HCT116 (cell line): ENCODE measurements around the gene AGAP1. TPM values are rescaled to one million over a fixed set of nuclear protein-coding genes. Genes with fewer than 3 reads are reported as not detected.

ENCODE experiments used
- ATAC-seq: fragments of 200-7000 bp; cut with Tn5 transposase; 2 replicates; pipeline ENCODE4 v1.9.1; 2020; ENCODE audit warnings: mild to moderate bottlenecking, moderate library complexity
- BruUV-seq: library from RNA; stranded (reverse); fragments of 400-500 nt; replicated peaks from 2 replicates; lab custom pipeline; 2021; lab: Mats Ljungman, UMichigan
- CTCF ChIA-PET: fragments of 300-600 bp; sonication (Branson Sonifier 250); formaldehyde crosslinking; loops from one replicate; lab custom pipeline; 2021; ENCODE audit warnings: antibody characterized with exemption; lab: Charles Lee
- POLR2A ChIA-PET: fragments of 300-600, 350-600 bp; sonication (Branson Sonifier 250); formaldehyde crosslinking; loops from one replicate; lab custom pipeline; 2021; ENCODE audit warnings: antibody characterized with exemption; lab: Charles Lee
- RAD21 ChIA-PET, 2 experiments: fragments of 300-600 bp; sonication (Branson Sonifier 250); formaldehyde crosslinking; loops; one replicate each; lab custom pipeline; 2023; ENCODE audit warnings: low total read pairs in 2 of 2; ENCODE audit not compliant: uncharacterized antibody in 2 of 2, unreplicated experiment in 2 of 2, low non-redundant PET in 1 of 2; lab: Charles Lee
- DNase-seq: peaks from one replicate; pipeline ENCODE4 v3.0.0-alpha.2; 2010; ENCODE audit warnings: low read depth, low spot score
- H2AFZ ChIP-seq: fragments of 200-600 bp; shearing (Covaris generic), sonication (generic); 2 replicates; pipeline ENCODE4 v1.6.1; 2017; ENCODE audit warnings: low read depth, mixed run types, mixed read lengths, antibody characterized with exemption, low read length; ENCODE audit not compliant: poor library complexity, severe bottlenecking
- H3K27ac ChIP-seq: 2 replicates; pipeline ENCODE4 v1.5.1; 2012; ENCODE audit warnings: low read depth, low read length
- H3K27me3 ChIP-seq: fragments of 200-600 bp; sonication (generic); 2 replicates; pipeline ENCODE4 v1.6.1; 2016; ENCODE audit warnings: mixed run types, low read length, mixed read lengths; ENCODE audit not compliant: insufficient read depth
- H3K36me3 ChIP-seq, 2 experiments: fragments of 200-500 bp in 1 of 2; fragments of 200-600 bp in 1 of 2; sonication (Bioruptor generic) in 1 of 2; sonication (generic) in 1 of 2; 2 replicates each; pipeline versions ENCODE4 v1.5.1 to v1.6.1; 2014 to 2016; ENCODE audit warnings: low read length in 2 of 2, inconsistent platforms in 1 of 2, mixed read lengths in 1 of 2, mixed run types in 1 of 2; ENCODE audit not compliant: insufficient read depth in 2 of 2, control insufficient read depth in 1 of 2
- H3K4me1 ChIP-seq, 2 experiments: fragments of 200-600 bp in 1 of 2; sonication (generic) in 1 of 2; 2 replicates each; pipeline versions ENCODE4 v1.5.1 to v1.6.1; 2012 to 2017; ENCODE audit warnings: low read length in 2 of 2, inconsistent platforms in 1 of 2, mild to moderate bottlenecking in 1 of 2, mixed read lengths in 1 of 2, mixed run types in 1 of 2, moderate library complexity in 1 of 2; ENCODE audit not compliant: insufficient read depth in 2 of 2, control insufficient read depth in 1 of 2
- H3K4me2 ChIP-seq: fragments of 200-600 bp; sonication (generic); 2 replicates; pipeline ENCODE4 v1.6.1; 2017; ENCODE audit warnings: mixed run types, low read length, mixed read lengths
- H3K4me3 ChIP-seq, 2 experiments: fragments of 200-600 bp in 1 of 2; sonication (generic) in 1 of 2; replicated peaks in 1 of 2; 2 replicates each; pipeline ENCODE4 v1.5.1; 2011 to 2016; ENCODE audit warnings: low read length in 2 of 2, control low read depth in 1 of 2, low read depth in 1 of 2, mild to moderate bottlenecking in 1 of 2, mixed read lengths in 1 of 2, mixed run types in 1 of 2
- H3K79me2 ChIP-seq: fragments of 200-600 bp; sonication (generic); 2 replicates; pipeline ENCODE4 v1.6.1; 2017; ENCODE audit warnings: mild to moderate bottlenecking, mixed run types, low read length, moderate library complexity, mixed read lengths; ENCODE audit not compliant: insufficient read depth
- H3K9ac ChIP-seq: fragments of 200-600 bp; sonication (generic); 2 replicates; pipeline ENCODE4 v1.6.1; 2016; ENCODE audit warnings: low read length, mixed read lengths
- H3K9me2 ChIP-seq: fragments of 200-600 bp; sonication (generic), shearing (Covaris generic); 2 replicates; pipeline ENCODE4 v1.6.1; 2017; ENCODE audit warnings: mixed run types, mild to moderate bottlenecking, moderate library complexity; ENCODE audit not compliant: insufficient read depth
- H3K9me3 ChIP-seq, 2 experiments: fragments of 200-500 bp in 1 of 2; fragments of 200-600 bp in 1 of 2; sonication (Bioruptor generic) in 1 of 2; sonication (generic) in 1 of 2; 2 replicates each; pipeline ENCODE4 v1.6.1; 2014 to 2017; ENCODE audit warnings: low read length in 2 of 2, mixed read lengths in 2 of 2, inconsistent platforms in 1 of 2, low read depth in 1 of 2, mild to moderate bottlenecking in 1 of 2, mixed run types in 1 of 2, moderate library complexity in 1 of 2; ENCODE audit not compliant: control insufficient read depth in 1 of 2, insufficient read depth in 1 of 2
- H4K20me1 ChIP-seq: fragments of 200-600 bp; sonication (generic), shearing (Covaris generic); 2 replicates; pipeline ENCODE4 v1.6.1; 2017; ENCODE audit warnings: mixed run types, mild to moderate bottlenecking, moderate library complexity; ENCODE audit not compliant: insufficient read depth
- FOSL1 ChIP-seq: IDR thresholded peaks from 2 replicates; pipeline ENCODE4 v1.6.1; 2012; ENCODE audit warnings: low read depth
- POLR2AphosphoS5 ChIP-seq: IDR thresholded peaks from 2 replicates; pipeline ENCODE4 v1.6.1; 2011; ENCODE audit warnings: mild to moderate bottlenecking, low read depth, low read length, moderate library complexity
- SRF ChIP-seq: IDR thresholded peaks from 2 replicates; pipeline ENCODE4 v1.6.1; 2012; ENCODE audit warnings: low read depth
- ZFX ChIP-seq: fragments of 450-650 bp; IDR thresholded peaks from 2 replicates; pipeline ENCODE4 v1.6.1; 2017
- intact Hi-C: fragments of 100-400 bp; cut with micrococcal nuclease; formaldehyde crosslinking; loops from 2 replicates; pipeline ENCODE4 v1.10.0; 2022
- total RNA-seq: library from RNA; stranded (reverse); gene quantifications from one replicate; pipeline ENCODE4 v1.2.1, GENCODE V29; 2021; ENCODE audit not compliant: unreplicated experiment

The AGAP1 gene
- total RNA-seq, 1 experiment from 2014 or later, result 43.8 TPM

DNA sequence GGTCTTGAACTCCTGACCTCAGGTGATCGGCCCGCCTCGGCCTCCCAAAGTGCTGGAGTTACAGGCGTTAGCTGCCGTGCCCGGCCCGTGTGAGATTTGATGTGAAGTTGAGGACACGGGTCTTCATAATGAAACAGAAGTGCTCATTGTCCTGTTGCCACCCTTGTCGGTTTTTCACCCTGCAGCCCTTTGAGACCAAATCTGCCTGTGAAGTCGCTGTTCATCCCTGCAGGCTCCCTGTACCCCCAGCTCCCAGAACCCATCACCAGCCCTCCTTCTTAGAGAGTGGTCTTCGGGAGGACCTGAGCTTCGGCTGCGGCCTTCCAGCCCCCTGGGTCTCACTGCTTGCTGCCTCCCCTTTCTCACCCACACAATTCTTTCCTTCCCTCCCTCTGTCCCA lies 349.1 kb downstream of the AGAP1 start:
- DNase-seq (no peak), ATAC-seq (no peak)
- no peak overlapping the region for H3K9ac ChIP-seq
- no peak for TF ChIP-seq ZFX
- no peak for TF ChIP-seq SRF
- no peak for TF ChIP-seq POLR2AphosphoS5
- TF ChIP-seq FOSL1, result no peak
- H3K9me3 ChIP-seq, result no peaks in the 10 kb centered on the region
- H3K79me2 ChIP-seq, result no peaks in the 10 kb centered on the region
- no peak overlapping the region for H3K4me2 ChIP-seq
- ChIA-PET RAD21 (no interaction called here), CTCF (no interaction called here), POLR2A (no interaction called here)
- intact Hi-C loops, result no loop called here
- H3K4me1 ChIP-seq, result no peaks in the 10 kb centered on the region
- BruUV-seq, result no TSS peak
- H3K36me3 ChIP-seq, result no peaks in the 10 kb centered on the region
- no peak overlapping the region for H3K4me3 ChIP-seq
- H3K9me2 ChIP-seq, result no peaks in the 10 kb centered on the region
- no peak overlapping the region for H3K27ac ChIP-seq
- no peaks in the 10 kb centered on the region for H3K27me3 ChIP-seq
- H4K20me1 ChIP-seq, result no peaks in the 10 kb centered on the region
- no peak overlapping the region for H2AFZ ChIP-seq

- intact Hi-C loops, result no loop called here
- no peaks in the 10 kb centered on the region for H3K4me1 ChIP-seq
- no peaks in the 10 kb centered on the region for H3K27me3 ChIP-seq
- no peak overlapping the region for H2AFZ ChIP-seq
- no peak overlapping the region for H3K27ac ChIP-seq
- no peak for TF ChIP-seq POLR2AphosphoS5
- H3K79me2 ChIP-seq, result no peaks in the 10 kb centered on the region
- ChIA-PET POLR2A (no interaction called here), RAD21 (no interaction called here), CTCF (no interaction called here)
- H3K9me2 ChIP-seq, result no peaks in the 10 kb centered on the region
- DNase-seq (no peak), ATAC-seq (no peak)
- H4K20me1 ChIP-seq, result no peaks in the 10 kb centered on the region
- no peak overlapping the region for H3K4me2 ChIP-seq
- H3K4me3 ChIP-seq, result no peak overlapping the region
- H3K9me3 ChIP-seq, result no peaks in the 10 kb centered on the region
- no peaks in the 10 kb centered on the region for H3K36me3 ChIP-seq
- BruUV-seq, result no TSS peak
- no peak overlapping the region for H3K9ac ChIP-seq
Measured at GRCh38 chr2:235843591-235844395, 349.9 kb downstream of the AGAP1 start.
